Measurements from ENCODE around the gene PCDHGA4.
"Not testable (repeated sequence)": the region's sequence is repeated elsewhere in the genome, so short reads cannot be mapped to it uniquely, and the experiment has no call there.

PCDHGA4 gene

DNA sequence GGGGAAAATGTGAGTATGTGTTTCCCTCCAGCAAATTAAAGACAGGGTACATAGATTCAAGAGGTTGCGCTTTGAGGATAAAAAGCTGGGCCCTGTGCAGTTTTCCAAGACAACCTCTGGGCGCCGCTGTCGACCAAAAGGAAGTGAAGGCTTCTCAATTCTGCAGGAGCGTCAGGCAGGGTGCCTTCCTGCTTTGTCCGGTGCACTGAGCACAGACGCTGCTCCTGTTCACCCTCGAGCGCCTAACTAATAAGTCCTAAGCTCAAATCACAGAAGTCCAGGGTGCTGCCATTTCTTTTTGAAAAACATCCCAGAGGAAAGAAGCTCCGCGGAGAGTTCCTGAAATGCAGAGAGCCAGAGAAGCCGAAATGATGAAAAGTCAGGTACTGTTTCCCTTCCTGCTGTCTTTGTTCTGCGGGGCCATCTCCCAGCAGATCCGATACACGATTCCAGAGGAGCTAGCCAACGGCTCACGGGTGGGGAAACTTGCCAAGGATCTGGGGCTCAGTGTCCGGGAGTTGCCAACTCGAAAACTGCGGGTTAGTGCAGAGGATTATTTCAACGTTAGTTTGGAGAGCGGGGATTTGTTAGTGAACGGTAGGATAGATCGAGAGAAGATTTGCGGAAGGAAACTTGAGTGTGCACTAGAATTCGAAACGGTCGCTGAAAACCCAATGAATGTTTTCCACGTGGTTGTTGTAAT lies 4.8 kb upstream of the PCDHGA4 start, which contains the start of gene PCDHGB1:
Gene PCDHGB1 (plus strand): TSS at position 183 of the 703 bp plus-strand sequence. CDS start 162 bp downstream, at position 345.
- DNase-seq = peak; percentile 46

DNA sequence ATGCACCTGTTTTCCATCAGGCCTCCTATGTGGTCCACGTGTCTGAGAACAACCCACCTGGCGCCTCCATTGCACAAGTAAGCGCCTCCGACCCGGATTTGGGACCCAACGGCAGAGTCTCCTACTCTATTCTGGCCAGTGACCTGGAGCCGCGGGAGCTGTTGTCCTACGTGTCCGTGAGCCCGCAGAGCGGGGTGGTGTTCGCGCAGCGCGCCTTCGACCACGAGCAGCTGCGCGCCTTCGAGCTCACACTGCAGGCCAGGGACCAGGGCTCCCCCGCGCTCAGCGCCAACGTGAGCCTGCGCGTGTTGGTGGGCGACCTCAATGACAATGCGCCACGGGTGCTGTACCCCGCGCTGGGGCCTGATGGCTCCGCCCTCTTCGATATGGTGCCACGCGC lies 3.2 kb upstream of the PCDHGA4 start:
- no peak for DNase-seq

DNA sequence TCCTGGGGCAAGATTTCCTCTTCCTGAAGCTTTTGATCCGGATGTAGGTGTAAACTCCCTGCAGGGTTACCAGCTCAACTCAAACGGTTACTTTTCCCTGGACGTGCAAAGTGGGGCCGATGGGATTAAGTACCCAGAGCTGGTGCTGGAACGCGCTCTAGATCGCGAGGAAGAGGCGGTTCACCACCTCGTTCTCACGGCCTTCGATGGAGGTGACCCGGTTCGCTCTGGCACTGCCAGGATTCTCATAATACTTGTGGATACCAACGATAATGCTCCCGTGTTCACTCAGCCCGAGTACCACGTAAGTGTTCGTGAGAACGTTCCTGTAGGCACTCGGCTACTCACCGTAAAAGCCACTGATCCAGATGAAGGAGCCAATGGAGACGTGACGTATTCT lies 820 bp downstream of the PCDHGA4 start:
- no peak for DNase-seq

DNA sequence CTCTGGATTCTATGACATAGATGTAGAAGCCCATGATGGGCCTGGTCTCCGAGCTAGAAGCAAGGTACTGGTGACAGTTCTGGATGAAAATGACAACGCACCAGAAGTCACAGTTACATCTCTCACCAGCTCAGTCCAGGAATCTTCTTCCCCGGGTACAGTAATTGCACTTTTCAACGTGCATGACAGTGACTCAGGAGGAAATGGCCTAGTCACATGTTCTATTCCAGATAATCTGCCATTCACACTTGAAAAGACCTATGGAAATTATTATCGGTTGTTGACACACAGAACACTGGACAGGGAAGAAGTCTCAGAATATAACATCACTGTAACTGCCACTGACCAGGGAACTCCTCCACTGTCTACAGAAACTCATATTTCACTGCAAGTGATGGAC lies 1.3 kb downstream of the PCDHGA4 start:
- no peak for DNase-seq

DNA sequence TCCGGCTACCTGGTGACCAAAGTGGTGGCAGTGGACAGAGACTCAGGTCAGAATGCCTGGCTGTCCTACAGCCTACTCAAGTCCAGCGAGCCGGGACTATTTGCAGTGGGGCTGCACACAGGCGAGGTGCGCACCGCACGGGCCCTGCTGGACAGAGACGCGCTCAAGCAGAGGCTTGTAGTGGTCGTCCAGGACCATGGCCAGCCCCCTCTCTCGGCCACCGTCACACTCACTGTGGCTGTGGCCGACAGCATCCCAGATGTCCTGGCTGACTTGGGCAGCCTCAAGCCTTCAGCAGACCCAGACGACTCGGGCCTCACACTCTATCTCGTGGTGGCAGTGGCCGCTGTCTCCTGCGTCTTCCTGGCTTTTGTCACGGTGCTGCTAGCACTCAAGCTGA lies 2.1 kb downstream of the PCDHGA4 start:
- no peak for DNase-seq

DNA sequence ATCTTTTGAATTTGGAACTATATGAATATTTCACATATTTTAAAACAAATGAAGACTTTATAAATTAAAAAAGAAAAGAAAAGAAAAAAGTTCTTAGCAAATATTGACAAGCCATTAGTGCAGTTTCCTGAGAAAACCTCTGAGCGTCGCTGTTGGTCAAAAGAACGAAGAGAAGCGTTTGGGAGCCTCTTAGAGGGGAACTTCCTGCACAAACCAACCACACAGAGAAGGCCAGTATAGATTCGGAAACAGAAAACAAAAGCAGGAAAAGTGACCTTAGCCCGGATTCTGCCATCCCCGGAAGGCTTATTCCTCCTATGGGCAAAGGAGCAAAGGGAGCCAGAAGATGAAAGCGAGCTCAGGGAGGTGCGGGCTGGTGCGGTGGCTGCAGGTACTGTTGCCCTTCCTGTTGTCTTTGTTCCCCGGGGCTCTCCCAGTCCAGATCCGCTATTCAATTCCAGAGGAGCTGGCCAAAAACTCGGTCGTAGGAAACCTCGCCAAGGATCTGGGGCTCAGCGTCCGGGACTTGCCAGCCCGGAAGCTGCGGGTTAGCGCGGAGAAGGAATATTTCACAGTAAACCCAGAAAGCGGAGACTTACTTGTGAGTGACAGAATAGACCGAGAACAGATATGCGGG lies 5.1 kb downstream of the PCDHGA4 start, which contains the start of gene PCDHGB2:
Gene PCDHGB2 (plus strand): TSS at position 205 of the 637 bp plus-strand sequence. CDS start 142 bp downstream, at position 347.
- peak; percentile 51 for DNase-seq

DNA sequence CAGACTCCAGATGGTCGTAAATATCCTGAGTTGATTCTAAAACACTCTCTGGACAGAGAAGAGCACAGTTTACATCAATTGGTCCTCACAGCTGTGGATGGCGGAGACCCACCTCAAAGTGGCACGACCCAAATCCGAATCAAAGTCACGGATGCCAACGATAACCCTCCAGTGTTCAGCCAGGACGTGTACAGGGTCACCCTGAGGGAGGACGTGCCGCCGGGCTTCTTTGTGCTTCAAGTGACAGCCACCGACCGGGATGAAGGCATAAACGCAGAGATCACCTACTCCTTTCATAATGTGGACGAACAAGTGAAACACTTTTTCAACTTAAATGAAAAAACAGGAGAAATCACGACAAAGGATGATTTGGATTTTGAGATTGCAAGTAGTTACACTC lies 5.9 kb downstream of the PCDHGA4 start:
- no peak for DNase-seq

DNA sequence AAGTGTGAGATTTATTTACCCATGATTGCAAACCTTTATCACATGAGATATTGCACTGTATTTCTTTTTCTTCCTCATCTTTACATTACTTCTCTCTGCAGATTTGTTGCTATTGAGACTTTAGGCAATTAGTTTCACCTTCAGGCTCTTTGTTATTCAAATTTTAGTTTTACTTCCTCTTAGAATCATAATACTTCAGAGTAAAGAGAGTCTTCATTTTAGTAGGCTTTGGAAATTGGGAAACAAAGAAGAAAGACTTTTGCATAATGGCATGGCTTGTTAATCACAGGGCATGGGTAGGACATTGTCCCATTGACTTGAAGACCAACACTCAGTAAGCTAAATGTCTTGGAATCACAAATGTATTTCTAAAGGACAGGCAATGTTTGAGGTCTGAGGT lies 7.9 kb downstream of the PCDHGA4 start:
- no peak for DNase-seq

DNA sequence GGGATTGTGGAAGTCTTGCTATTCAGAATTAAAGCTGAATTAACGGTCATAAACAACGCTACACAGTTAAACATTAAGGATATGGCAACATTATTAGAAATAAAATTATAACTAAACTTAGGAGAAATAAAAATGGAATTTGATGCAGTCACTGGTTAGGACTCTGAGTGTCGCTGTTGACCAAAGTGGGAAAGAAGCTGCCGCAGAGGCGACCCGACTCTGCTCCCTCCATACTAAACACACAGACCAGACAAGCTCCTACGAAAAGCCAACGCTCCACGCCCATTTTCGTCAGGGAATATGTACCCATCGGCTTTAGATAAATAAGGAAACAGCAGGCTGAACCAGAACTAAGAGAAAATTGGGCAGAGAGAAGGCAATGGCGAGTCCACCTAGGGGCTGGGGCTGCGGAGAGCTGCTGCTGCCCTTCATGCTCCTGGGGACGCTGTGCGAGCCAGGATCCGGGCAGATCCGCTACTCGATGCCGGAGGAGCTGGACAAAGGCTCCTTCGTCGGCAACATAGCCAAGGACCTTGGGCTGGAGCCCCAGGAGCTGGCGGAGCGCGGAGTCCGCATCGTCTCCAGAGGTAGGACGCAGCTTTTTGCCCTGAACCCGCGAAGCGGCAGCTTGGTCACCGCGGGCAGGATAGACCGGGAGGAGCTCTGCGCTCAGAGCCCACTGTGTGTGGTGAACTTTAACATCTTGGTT lies 9.3 kb downstream of the PCDHGA4 start, which contains the start of gene PCDHGA5:
Gene PCDHGA5 (plus strand): TSS at position 211 of the 709 bp plus-strand sequence. CDS start 169 bp downstream, at position 380.
- DNase-seq = no peak

DNA sequence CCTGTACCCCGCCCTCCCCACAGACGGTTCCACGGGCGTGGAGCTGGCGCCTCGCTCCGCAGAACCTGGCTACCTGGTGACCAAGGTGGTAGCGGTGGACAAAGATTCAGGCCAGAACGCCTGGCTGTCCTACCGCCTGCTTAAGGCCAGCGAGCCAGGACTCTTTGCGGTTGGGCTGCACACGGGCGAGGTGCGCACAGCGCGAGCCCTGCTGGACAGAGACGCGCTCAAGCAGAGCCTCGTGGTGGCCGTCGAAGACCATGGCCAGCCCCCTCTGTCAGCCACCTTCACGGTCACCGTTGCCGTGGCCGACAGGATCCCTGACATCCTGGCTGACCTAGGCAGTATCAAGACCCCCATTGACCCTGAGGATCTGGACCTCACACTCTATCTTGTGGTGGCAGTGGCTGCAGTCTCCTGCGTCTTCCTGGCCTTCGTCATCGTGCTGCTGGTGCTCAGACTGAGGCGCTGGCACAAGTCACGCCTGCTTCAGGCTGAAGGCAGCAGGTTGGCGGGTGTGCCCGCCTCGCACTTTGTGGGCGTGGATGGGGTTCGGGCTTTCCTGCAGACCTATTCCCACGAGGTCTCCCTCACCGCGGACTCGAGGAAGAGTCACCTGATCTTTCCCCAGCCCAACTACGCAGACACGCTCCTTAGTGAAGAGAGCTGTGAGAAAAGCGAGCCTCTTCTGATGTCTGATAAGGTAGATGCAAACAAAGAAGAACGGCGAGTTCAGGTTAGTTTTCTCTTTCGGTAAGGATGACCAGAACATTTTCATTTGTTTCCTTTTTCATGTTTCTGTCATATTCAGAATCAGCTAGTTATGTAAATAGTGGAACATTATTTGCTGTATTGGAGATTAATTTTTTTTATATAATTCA lies 11.4 kb downstream of the PCDHGA4 start:
- DNase-seq = no peak

DNA sequence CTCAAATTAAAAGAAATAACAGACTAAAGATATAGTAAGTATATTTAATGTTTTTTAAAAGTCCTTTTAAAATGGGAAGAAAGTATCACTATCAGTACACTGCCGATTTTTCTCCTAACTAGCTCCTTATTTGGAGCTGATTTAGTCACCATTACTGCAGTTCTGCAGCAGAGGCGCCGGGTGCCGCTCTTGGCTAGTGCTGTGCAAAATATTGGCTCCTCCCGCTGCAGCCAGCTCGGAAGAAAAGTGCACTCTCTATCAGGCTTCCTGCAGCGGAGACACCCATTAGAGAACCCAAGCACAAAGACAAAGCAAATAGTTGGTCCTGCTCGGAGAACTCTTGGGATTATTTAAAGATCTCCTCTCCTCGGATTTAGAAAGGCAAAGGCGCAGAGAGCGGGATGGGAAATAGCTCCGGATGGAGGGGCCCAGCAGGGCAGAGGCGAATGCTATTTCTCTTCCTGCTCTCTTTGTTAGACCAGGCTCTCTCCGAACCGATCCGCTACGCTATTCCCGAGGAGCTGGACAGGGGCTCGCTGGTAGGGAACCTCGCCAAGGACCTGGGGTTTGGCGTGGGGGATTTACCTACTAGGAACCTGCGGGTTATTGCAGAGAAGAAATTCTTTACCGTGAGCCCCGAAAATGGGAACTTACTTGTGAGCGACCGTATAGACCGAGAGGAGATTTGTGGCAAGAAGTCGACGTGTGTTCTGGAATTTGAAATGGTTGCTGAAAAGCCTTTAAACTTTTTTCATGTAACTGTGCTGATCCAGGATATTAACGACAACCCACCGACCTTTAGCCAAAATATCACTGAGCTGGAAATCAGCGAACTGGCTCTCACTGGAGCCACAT lies 15.4 kb downstream of the PCDHGA4 start, which contains the start of gene PCDHGB3:
Gene PCDHGB3 (plus strand): TSS at position 249 of the 855 bp plus-strand sequence. CDS start 153 bp downstream, at position 402.
- peak; percentile 67 for DNase-seq

DNA sequence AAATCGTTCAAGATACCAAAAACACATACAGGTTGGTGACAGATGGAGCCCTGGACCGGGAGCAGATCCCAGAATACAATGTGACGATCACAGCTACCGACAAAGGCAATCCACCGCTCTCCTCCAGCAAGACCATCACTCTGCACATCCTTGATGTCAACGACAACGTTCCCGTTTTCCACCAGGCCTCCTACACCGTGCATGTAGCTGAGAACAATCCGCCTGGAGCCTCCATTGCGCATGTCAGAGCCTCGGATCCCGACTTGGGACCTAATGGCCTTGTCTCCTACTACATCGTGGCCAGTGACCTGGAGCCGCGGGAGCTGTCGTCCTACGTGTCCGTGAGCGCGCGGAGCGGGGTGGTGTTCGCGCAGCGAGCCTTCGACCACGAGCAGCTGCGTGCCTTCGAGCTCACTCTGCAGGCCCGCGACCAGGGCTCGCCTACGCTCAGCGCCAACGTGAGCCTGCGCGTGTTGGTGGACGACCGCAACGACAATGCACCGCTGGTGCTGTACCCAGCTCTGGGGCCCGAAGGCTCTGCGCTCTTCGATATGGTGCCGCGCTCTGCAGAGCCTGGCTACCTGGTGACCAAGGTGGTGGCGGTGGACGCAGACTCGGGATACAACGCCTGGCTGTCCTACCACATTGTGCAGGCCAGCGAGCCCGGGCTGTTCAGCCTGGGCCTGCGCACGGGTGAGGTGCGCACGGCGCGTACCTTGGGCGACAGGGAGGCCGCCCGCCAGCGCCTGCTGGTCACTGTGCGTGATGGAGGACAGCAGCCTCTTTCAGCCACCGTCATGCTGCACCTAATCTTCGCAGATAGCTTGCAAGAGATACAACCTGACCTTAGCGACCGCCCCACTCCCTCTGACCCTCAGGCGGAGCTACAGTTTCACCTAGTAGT lies 17.0 kb downstream of the PCDHGA4 start:
- DNase-seq = no peak

DNA sequence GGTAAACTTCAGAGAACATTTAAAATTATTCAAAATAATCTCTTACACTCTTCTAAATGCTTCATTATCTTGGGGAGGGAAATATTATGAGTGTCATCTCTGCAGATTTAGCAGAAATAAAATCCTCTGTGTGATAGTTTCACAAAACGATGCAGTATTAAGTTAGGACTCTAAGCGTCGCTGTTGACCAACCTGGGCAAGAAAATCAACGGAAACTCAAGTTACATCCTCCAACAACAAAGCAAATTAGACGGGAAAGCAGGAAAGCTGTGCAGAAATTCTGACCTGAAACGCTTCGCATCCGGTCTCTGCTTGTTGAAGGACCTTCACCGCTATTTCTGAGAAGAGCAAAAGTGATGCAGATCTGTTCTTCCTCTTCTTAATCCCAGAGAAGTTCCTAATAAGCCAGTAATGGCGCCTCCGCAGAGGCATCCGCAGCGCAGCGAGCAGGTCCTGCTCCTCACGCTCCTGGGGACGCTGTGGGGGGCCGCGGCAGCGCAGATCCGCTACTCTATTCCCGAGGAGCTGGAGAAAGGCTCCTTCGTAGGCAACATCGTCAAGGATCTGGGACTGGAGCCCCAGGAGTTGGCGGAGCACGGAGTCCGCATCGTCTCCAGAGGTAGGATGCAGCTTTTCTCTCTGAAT lies 19.0 kb downstream of the PCDHGA4 start, which contains the start of gene PCDHGA6:
Gene PCDHGA6 (plus strand): TSS at position 219 of the 645 bp plus-strand sequence. CDS start 193 bp downstream, at position 412.
- DNase-seq = no peak

DNA sequence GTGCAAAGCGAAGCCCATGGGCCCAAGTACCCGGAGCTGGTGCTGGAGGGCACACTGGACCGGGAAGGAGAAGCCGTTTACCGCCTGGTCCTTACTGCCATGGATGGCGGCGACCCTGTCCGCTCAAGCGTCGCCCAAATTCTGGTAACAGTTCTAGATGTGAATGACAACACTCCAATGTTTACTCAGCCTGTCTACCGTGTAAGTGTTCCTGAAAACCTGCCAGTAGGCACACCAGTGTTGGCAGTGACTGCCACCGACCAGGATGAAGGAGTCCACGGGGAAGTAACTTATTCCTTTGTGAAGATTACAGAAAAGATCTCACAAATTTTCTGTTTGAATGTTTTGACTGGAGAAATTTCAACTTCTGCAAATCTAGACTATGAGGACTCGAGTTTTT lies 19.8 kb downstream of the PCDHGA4 start:
- no peak for DNase-seq

DNA sequence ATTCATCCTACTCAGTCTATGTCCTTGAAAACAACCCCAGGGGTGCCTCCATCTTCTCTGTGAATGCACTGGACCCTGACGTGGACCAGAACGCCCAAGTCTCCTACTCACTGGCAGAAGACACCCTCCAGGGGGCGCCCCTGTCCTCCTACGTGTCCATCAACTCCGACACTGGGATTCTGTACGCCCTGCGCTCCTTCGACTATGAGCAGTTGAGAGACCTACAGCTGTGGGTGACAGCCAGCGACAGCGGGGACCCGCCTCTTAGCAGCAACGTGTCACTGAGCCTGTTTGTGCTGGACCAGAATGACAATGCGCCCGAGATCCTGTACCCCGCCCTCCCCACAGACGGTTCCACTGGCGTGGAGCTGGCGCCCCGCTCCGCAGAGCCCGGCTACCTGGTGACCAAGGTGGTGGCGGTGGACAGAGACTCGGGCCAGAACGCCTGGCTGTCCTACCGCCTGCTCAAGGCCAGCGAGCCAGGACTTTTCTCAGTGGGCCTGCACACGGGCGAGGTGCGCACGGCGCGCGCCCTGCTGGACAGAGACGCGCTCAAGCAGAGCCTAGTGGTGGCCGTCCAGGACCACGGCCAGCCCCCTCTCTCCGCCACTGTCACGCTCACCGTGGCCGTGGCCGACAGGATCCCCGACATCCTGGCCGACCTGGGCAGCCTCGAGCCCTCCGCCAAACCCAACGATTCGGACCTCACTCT lies 20.8 kb downstream of the PCDHGA4 start:
- not testable (repeated sequence) for DNase-seq

DNA sequence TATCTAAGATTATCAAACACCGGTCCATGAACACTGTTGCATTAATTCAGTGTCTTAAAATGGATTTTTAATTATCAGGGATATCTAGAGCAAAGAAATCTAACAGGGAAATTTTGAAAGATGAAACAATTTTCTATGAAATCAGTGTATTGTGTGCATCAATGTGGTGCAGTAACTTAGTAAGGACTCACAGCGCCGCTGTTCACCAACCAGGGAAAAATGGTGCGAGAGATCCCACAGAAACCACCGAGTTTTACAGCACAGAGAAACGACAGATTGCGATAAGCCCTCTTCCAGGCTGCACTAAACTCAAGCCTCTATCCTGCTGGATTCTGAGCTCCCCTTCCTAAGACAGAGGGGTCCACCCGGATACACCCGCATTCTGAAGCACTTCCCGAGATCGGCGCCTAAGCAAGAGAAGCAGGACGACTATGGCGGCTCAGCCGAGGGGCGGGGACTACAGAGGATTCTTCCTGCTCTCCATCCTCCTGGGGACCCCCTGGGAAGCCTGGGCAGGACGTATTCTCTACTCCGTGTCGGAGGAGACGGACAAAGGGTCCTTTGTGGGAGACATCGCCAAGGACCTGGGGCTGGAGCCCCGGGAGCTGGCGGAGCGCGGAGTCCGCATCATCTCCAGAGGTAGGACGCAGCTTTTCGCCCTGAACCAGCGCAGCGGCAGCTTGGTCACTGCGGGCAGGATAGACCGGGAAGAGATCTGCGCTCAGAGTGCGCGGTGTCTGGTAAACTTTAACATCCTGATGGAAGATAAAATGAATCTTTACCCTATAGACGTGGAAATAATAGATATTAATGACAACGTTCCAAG lies 27.9 kb downstream of the PCDHGA4 start, which contains the start of gene PCDHGA7:
Gene PCDHGA7 (plus strand): TSS at position 274 of the 826 bp plus-strand sequence. CDS start 158 bp downstream, at position 432.
- peak; percentile 23 for DNase-seq

DNA sequence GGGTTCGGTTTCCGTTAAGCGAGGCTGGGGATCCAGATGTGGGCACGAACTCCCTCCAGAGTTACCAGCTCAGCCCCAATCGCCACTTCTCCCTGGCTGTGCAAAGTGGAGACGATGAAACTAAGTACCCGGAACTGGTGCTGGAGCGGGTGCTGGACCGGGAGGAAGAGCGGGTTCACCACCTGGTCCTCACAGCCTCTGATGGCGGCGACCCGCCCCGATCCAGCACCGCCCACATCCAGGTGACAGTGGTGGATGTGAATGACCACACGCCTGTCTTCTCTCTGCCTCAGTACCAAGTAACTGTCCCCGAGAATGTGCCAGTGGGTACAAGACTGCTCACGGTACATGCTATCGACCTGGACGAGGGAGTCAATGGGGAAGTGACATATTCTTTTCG lies 28.5 kb downstream of the PCDHGA4 start:
- DNase-seq = no peak
